Measurements from ENCODE around the gene TTC28. TPM values are rescaled to one million over a fixed set of nuclear protein-coding genes. Genes with fewer than 3 reads are reported as not detected.

TTC28 gene
- total RNA-seq, 1 donor from 2014 or later: 13.5 TPM

DNA sequence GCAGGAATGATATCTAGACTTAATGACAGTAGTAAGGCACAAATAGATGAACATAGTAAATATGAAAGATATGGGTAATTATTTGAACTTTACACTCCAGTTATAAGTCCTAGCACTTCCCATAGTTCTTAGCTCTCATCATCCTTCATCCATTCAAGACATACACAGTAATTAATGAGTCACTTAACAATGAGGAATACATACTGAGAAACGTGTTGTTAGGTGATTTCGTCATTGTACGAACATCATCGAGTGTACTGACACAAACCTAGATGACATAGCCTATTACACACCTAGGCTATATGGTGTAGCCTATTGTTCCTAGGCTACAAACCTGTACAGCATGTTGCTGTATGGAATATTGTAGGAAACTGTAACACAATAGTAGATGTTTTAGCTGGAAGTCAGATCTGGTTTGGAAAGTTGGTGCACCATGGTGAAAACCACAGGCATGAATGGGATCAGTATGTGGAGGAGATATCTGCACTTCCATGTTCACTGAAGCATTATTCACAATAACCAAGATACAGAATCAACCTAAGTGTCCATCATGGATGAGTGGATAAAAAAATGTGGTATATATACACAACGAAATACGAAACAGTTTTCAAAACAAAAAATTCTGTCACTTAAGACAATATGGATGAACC is 530.7 kb downstream of the TTC28 start:
- DNase-seq (ENCODE audit: low read depth): no peak
- TF ChIP-seq, protein P1, sequence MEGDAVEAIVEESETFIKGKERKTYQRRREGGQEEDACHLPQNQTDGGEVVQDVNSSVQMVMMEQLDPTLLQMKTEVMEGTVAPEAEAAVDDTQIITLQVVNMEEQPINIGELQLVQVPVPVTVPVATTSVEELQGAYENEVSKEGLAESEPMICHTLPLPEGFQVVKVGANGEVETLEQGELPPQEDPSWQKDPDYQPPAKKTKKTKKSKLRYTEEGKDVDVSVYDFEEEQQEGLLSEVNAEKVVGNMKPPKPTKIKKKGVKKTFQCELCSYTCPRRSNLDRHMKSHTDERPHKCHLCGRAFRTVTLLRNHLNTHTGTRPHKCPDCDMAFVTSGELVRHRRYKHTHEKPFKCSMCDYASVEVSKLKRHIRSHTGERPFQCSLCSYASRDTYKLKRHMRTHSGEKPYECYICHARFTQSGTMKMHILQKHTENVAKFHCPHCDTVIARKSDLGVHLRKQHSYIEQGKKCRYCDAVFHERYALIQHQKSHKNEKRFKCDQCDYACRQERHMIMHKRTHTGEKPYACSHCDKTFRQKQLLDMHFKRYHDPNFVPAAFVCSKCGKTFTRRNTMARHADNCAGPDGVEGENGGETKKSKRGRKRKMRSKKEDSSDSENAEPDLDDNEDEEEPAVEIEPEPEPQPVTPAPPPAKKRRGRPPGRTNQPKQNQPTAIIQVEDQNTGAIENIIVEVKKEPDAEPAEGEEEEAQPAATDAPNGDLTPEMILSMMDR (IDR thresholded peaks at IDR 0.05; ENCODE audit: insufficient read depth, low read length, poor library complexity, severe bottlenecking): no peak
- H3K27me3 ChIP-seq (ENCODE audit: control insufficient read depth, insufficient read depth, low read length): no peaks in the 10 kb centered on the region

DNA sequence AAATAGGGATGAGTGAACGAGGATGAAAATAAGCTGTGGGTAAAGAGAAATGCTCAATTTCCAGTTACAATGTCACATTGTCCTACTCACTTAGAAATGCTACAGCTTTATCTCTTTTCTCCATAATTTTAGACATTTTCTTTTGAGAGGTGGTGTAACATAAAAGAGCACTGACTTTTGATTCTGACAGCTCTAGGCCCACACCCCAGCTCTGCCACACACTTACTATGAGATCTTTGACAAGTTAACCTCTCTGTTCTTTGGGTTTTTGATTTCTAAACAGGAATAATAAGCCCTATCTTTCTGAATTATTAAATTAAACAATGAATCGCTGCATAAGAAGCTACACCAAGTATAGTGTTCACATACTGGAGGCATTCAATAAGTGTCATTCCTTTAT is 532.2 kb downstream of the TTC28 start:
- Histone ChIP-seq H3K27me3 (ENCODE audit: control insufficient read depth, insufficient read depth, low read length) (no peaks in the 10 kb centered on the region), H3K4me3 (ENCODE audit: low read depth, low read length) (no peak overlapping the region), H3K36me3 (ENCODE audit: control insufficient read depth, insufficient read depth, low read length) (no peaks in the 10 kb centered on the region)
- TF ChIP-seq, protein P1 (IDR thresholded peaks at IDR 0.05; ENCODE audit: insufficient read depth, low read length, poor library complexity, severe bottlenecking): no peak
- no peak for DNase-seq (ENCODE audit: low read depth)

More for the DNA sequence above, 530.7 kb downstream of the TTC28 start:
- H3K36me3 ChIP-seq (ENCODE audit: control insufficient read depth, insufficient read depth, low read length): no peaks in the 10 kb centered on the region
- no peak overlapping the region for H3K4me3 ChIP-seq (ENCODE audit: low read depth, low read length)

DNA sequence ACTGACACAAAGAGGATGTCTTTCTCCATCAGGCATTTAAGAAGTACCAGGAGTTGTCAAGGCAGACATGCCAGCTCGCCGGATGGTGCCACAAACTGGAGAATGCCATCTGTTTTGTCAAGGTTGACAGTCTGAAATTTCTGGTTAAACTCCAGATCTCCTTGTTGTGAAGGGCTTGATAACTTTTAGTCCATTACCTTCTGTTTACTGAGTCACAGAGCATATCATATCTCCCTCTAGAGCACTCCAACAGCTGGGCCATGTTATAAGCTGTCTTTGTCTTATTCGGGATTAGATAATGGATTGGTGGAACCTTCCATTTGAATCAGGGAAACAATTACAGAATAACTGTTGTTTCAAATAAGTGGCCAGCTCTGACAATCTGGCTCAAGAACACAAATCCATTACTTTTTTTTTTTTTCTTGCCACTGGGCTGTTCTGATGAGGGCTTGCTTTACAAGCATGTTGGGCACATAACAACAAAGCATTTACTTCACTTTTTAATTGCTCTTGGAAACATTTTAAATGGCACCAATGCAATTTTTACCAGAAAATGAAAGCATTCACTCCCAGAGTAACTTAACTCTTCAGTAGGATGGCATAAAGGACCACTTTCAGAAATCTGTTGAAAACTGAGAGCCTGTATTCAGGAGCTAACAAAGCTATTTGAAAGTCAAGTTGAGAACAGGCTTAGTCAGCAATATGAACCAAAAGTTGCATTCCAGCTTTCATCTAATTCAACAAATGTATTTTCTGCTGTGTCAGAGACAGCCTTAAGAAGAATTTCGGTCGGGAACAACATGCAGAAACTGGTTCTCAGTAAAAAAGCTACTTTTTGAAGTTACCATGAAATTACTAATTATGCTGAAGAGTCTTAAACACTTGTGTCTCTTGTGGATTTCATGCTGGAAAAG is 533.0 kb downstream of the TTC28 start:
- no peak for DNase-seq (ENCODE audit: low read depth)
- TF ChIP-seq, protein P1 (IDR thresholded peaks at IDR 0.05; ENCODE audit: insufficient read depth, low read length, poor library complexity, severe bottlenecking): no peak
- Histone ChIP-seq H3K36me3 (ENCODE audit: control insufficient read depth, insufficient read depth, low read length) (no peaks in the 10 kb centered on the region), H3K4me3 (ENCODE audit: low read depth, low read length) (no peak overlapping the region), H3K27me3 (ENCODE audit: control insufficient read depth, insufficient read depth, low read length) (no peaks in the 10 kb centered on the region)

DNA sequence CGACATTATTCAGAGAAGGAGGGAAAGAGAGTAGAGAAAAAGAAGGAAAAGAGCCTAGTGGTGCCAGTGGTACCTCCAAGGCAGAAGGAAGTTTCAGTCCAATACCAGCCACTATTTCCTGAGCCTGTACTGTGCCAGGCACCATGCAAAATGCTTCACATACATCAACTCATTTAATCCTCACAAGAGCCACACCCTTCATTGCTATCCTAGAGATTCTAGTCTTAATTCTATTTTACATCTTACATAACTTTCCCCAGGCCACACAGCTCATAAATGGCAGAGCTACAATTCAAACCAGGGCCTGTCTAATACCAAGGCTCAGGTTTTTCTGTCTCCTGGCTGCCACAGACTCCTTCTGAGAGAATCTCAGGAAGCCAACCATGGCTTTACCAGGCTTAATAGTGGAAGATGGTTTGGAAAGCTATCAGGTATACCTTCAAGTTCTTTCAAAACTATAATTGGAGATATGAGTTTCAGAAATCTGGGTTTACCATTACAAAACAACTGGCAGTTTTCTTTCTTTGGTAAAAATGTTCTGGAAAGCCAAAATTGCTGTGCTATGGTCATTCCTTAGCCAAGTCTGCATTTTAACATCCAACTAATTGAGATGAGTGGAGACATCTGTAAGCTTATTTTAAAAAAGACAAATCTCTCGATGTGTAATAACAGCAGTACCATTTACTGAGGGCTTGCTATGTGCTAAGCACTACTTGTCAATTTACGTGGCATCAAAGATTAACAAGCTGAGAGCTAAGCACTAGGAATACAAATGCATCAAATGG is 535.5 kb downstream of the TTC28 start:
- no peak for DNase-seq (ENCODE audit: low read depth)
- Histone ChIP-seq H3K4me3 (ENCODE audit: low read depth, low read length) (no peak overlapping the region), H3K36me3 (ENCODE audit: control insufficient read depth, insufficient read depth, low read length) (no peaks in the 10 kb centered on the region), H3K27me3 (ENCODE audit: control insufficient read depth, insufficient read depth, low read length) (no peaks in the 10 kb centered on the region)
- TF ChIP-seq, protein P1 (IDR thresholded peaks at IDR 0.05; ENCODE audit: insufficient read depth, low read length, poor library complexity, severe bottlenecking): no peak

DNA sequence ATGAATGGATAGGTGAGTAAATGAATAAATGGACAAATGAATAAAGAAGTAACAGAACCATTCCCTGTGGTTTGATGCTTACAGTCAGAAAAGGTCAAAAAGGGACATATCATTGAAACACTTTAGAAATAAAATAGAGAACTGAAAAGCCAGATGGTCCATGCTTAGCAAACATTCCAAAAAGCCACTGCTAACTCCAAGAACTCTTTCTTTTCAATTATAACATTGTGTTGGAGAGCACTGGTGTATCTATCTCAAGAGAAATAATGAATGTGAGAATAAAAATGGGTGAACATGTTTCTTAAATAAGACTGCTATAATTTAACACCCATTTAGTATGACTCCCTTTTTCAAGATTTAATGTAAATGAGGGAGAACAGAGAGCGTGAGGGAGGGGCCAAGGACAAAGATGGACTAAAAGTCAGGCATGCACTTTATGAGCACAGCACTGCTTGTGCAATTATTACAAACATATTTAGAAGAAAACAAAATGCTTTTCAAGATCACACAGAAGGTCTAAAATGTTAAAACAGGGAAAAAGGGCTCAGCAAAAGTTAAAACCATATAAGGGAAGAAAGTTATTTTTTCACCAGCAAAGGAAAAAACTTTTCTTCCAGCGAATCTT is 536.3 kb downstream of the TTC28 start:
- H3K27me3 ChIP-seq (ENCODE audit: control insufficient read depth, insufficient read depth, low read length): no peaks in the 10 kb centered on the region
- TF ChIP-seq, protein P1 (IDR thresholded peaks at IDR 0.05; ENCODE audit: insufficient read depth, low read length, poor library complexity, severe bottlenecking): no peak
- no peak for DNase-seq (ENCODE audit: low read depth)
- H3K4me3 ChIP-seq (ENCODE audit: low read depth, low read length): no peak overlapping the region
- H3K36me3 ChIP-seq (ENCODE audit: control insufficient read depth, insufficient read depth, low read length): no peaks in the 10 kb centered on the region
